GM20000 (cell line): ENCODE measurements around the gene MIB1.
"Not testable (repeated sequence)": the region's sequence is repeated elsewhere in the genome, so short reads cannot be mapped to it uniquely, and the experiment has no call there.

Experiments used
- DNase-seq: peaks from one replicate; pipeline ENCODE4 v3.0.0; 2012; ENCODE audit warnings: low spot score
- TF ChIP-seq, protein P1 (sequence below): IDR thresholded peaks from 2 replicates; pipeline ENCODE4 v1.5.1; 2012; ENCODE audit warnings: mild to moderate bottlenecking, control low read depth; ENCODE audit errors: extremely low read depth, missing control alignments

The MIB1 gene

DNA sequence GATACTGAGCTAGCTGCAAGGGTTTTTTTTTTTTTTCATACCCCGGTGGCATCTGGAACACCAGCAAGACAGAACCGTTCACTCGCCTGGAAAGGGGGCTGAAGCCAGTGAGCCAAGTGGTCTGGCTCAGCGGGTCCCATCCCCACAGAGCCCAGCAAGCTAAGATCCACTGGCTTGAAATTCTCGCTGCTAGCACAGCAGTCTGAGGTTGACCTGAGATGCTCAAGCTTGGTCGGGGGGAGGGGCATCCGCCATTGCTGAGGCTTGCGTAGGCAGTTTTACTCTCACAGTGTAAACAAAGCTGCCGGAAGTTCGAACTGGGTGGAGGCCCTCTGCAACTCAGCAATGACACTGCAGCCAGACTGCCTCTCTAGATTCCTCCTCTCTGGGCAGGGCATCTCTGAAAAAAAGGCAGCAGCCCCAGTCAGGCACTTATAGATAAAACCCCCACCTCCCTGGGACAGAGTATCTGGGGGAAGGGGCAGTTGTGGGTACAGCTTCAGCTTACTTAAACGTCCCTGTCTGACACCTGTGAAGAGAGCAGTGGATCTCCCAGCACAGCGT lies 5.1 kb upstream of the MIB1 start:
- TF ChIP-seq, protein P1, sequence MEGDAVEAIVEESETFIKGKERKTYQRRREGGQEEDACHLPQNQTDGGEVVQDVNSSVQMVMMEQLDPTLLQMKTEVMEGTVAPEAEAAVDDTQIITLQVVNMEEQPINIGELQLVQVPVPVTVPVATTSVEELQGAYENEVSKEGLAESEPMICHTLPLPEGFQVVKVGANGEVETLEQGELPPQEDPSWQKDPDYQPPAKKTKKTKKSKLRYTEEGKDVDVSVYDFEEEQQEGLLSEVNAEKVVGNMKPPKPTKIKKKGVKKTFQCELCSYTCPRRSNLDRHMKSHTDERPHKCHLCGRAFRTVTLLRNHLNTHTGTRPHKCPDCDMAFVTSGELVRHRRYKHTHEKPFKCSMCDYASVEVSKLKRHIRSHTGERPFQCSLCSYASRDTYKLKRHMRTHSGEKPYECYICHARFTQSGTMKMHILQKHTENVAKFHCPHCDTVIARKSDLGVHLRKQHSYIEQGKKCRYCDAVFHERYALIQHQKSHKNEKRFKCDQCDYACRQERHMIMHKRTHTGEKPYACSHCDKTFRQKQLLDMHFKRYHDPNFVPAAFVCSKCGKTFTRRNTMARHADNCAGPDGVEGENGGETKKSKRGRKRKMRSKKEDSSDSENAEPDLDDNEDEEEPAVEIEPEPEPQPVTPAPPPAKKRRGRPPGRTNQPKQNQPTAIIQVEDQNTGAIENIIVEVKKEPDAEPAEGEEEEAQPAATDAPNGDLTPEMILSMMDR: no peak
- no peak for DNase-seq

DNA sequence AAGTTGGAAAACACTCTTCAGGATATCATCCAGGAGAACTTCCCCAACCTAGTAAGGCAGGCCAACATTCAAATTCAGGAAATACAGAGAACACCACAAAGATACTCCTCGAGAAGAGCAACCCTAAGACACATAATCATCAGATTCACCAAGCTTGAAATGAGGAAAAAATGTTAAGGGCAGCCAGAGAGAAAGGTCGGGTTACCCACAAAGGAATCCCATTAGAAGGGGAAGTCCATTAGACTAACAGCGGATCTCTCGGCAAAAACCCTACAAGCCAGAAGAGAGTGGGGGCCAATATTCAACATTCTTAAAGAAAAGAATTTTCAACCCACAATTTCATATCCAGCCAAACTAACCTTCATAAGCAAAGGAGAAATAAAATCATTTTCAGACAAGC lies 3.7 kb upstream of the MIB1 start:
- DNase-seq: not testable (repeated sequence)

DNA sequence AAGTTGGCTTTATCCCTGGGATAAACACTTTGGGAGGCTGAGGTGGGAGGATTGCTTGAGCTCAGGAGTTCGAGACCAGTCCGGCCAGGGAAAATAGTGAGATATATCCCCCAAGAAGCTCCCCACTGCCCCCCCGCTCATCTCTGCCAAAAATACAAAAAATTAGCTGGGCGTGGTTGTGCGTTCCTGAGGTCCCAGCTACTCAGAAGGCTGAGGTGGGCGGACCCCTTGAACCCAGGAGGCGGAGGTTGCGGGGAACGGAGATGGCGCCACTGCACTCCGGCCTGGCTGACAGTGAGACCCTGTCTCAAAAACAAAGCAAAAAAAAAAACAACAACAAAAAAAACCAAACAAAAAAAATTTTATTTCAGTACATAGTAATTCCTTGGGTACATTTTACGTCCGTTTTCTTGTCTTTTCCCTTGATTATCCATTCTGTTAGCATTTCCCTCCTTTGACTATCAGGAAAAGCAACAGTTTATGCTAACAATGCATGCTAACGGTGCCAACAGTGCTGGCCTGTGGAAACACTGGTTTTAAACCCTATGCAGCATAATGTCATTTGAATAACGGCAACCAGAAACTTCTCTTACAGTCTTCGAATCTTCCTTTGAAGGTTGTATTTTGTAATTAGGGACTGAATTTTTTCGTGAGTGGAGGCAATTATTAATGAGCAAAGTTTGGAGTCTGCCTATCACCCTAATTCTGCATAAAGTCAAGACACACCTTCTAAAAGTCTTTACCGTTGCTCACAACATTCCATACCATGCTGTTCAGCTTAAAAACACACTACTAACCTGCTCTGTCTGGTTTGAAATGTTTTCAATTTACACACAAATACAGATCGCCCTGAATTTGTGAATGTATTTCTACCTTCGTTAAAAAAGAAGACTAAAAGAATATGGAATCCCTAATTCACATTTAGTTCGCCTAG lies 721 bp upstream of the MIB1 start:
- TF ChIP-seq, protein P1: no peak
- DNase-seq: no peak

DNA sequence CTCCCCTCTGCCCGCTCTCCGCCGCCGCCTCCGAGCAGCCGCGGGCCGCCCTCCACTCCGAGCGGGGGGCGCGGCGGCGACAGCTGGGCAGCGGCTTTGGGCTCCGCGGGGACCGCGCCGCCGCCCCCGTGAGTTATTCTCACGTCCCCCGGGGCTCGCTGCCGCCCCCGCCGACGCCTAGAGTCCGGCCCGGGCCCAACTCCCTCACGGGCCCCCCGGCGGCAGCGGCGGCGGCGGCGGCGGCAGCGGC lies 645 bp downstream of the MIB1 start:
- DNase-seq: no peak
- TF ChIP-seq, protein P1: no peak

DNA sequence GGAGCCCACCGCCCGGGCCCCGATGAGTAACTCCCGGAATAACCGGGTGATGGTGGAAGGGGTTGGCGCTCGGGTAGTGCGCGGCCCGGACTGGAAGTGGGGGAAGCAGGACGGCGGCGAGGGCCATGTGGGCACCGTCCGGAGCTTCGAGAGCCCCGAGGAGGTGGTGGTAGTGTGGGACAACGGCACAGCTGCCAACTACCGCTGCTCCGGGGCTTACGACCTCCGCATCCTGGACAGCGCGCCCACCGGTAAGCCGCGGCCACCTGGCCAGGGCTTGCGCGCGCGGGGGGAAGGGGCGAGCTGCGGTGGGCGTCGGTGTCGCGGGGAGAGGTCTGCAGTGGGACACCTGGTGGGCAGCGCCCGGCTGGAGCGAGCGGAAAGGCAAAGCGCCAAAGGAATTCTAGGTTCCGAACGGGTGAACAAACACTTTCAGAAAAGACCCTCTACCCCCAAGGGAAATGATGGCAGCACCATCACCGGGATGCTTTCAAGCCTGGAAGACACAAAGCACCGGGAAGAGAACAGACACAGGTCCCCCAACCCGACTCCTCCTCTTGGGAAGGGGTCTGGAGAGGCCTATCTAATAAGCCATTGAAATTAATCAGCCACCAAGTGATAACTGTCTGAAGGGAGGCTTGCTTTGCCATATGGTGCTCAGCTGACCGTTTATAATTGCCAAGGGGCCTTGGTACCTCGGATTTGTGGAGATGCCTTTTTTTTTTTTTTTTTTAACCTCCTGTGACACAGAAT lies 1.1 kb downstream of the MIB1 start:
- TF ChIP-seq, protein P1: no peak
- DNase-seq: no peak

DNA sequence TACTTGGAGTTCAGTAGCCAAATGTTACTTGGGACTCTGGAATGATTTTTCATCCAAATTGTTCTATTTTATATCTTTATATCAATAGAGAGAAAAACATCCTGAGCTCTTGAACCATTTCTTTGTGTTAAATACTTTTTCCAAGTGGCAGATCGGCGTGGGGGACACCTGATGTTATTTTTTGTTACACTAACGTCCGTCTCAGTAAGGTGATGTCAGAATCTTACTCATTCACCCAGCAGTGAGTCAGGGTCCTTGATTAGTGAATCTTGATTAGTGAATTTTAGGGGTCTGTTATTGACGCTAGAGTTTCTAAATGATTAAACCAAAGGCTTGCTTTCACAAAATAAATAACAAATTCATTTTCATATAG lies 1.7 kb downstream of the MIB1 start:
- DNase-seq: no peak

DNA sequence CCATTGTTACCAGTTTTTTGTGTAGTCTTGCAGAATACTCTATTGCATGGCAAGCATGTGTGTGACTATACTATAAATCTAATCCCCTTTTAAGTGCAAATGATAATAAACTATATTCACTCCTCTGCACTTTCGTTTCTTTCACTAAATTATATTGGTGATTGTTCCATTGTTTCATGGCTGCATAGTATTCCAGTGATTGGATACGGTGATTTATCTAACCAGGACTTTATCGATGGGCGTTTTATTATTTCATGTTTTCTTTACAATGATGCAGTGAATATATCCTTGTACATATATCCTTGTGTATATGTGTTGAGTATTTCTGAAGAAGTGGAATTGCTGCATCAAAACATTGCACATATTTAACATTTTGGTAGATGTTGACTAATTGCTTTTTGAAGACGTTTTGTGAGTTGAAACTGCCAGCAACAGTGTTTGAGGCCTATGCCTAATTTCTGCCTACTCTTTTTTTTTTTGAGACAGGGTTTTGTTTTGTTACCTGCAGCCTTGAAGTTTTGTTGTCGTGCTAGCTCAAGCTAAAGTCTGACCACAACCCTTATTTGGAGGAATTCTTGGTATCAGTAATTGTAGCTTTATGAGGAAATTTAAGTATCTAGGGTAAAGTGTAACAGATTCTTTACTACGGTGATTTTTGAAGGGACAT lies 2.7 kb downstream of the MIB1 start:
- TF ChIP-seq, protein P1: no peak
- DNase-seq: no peak

More for the DNA sequence above, 1.7 kb downstream of the MIB1 start:
- TF ChIP-seq, protein P1: no peak
